Vagina (tissue), 2 donors: ENCODE results near the gene ALDH3B2.

Source experiments
- POLR2A ChIP-seq, 2 donors: fragments of 450-650 bp; IDR thresholded peaks; one replicate each; pipeline ENCODE4 v1.6.1; 2017; ENCODE audit warnings: antibody characterized with exemption in 2 of 2, mild to moderate bottlenecking in 2 of 2, moderate library complexity in 2 of 2
- TF ChIP-seq, protein P1 (sequence below), 3 experiments: fragments of 450-650 bp in 2 of 3; fragments of 200-600 bp in 1 of 3; sonication (generic) in 1 of 3; IDR thresholded peaks; one replicate each; pipeline ENCODE4 v1.5.1; 2017 to 2019; ENCODE audit warnings: antibody characterized with exemption in 3 of 3, mild to moderate bottlenecking in 2 of 3, moderate library complexity in 2 of 3

DNA sequence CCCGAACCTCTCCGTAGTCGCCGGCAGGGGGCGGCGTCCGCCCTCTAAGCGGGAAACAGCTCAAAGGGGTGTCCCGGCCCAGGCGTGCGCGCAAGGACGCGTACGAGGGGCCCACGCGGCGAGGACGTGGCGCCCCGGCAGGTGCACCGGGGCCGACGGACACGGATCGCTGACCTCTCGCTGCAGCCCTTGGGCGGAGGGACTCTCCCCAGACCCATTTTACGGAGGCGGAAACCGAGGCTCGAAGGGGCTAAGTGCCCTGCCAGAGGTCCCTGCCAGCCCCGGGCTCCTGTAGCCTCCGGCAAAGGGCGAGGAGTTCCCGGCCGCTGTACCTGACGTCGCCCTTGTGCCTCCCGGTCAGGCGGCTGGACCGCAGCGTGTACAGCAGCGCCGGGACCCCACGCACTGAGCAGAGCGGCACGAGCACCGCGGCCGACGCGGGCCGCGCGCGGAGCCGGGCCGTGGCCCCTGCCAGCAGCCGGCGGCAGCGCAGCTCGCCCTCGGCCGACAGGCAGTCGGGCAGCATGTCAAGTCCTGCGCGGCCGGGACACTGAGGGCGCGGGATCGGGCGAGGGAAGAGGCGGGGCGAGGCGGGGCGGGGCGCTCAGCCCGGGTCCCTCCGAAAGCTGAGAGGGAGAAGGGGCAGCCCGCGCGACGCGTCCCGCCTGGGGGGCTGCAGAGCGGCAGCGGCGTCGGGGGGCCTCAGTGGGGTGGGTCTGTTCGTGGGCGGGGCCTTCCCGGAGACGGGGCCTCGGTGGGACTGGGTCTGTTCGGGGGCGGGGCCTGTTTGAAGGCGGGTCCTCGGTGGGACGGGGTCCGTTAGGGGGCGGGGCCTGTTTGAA is 44.8 kb downstream of the ALDH3B2 start, which contains the start of gene NUDT8:
- peak in 1 of 2 donors; percentile 33 for TF ChIP-seq POLR2A (IDR thresholded peaks at IDR 0.05)
- TF ChIP-seq, protein P1, sequence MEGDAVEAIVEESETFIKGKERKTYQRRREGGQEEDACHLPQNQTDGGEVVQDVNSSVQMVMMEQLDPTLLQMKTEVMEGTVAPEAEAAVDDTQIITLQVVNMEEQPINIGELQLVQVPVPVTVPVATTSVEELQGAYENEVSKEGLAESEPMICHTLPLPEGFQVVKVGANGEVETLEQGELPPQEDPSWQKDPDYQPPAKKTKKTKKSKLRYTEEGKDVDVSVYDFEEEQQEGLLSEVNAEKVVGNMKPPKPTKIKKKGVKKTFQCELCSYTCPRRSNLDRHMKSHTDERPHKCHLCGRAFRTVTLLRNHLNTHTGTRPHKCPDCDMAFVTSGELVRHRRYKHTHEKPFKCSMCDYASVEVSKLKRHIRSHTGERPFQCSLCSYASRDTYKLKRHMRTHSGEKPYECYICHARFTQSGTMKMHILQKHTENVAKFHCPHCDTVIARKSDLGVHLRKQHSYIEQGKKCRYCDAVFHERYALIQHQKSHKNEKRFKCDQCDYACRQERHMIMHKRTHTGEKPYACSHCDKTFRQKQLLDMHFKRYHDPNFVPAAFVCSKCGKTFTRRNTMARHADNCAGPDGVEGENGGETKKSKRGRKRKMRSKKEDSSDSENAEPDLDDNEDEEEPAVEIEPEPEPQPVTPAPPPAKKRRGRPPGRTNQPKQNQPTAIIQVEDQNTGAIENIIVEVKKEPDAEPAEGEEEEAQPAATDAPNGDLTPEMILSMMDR (IDR thresholded peaks at IDR 0.05) = peak; percentile 60 to 84 (median 66)
